HepG2 (cell line): ENCODE results near the gene SEBOX. TPM values are rescaled to one million over a fixed set of nuclear protein-coding genes. Genes with fewer than 3 reads are reported as not detected.

Experiments used
- CHCHD3 ChIP-seq: sonication (generic); formaldehyde crosslinking; IDR thresholded peaks from 2 replicates; pipeline ENCODE4 v1.8.0; 2022; ENCODE audit warnings: mild to moderate bottlenecking, missing genetic modification reagents, moderate library complexity
- CHD4 ChIP-seq: fragments of 200-600 bp; sonication (generic); IDR thresholded peaks from 2 replicates; pipeline ENCODE4 v1.7.0; 2017; ENCODE audit warnings: mild to moderate bottlenecking, low read length, borderline replicate concordance
- GTF2F1 ChIP-seq: fragments of 150-350 bp; IDR thresholded peaks from 2 replicates; pipeline ENCODE4 v1.6.1; 2014; ENCODE audit warnings: low read length
- HNRNPL ChIP-seq: fragments of 200-400 bp; formaldehyde crosslinking; IDR thresholded peaks from 2 replicates; pipeline ENCODE4 v1.6.1; 2017; ENCODE audit warnings: mild to moderate bottlenecking, low read depth, low read length
- IRX3 ChIP-seq: sonication (generic); formaldehyde crosslinking; IDR thresholded peaks from 2 replicates; pipeline ENCODE4 v1.8.1; 2023; ENCODE audit warnings: mild to moderate bottlenecking, low read depth, missing genetic modification reagents, borderline replicate concordance
- MEIS1 ChIP-seq: sonication (generic); formaldehyde crosslinking; IDR thresholded peaks from 2 replicates; pipeline ENCODE4 v1.9.0; 2021; ENCODE audit warnings: mild to moderate bottlenecking, missing genetic modification reagents, moderate library complexity, borderline replicate concordance
- RBFOX2 ChIP-seq: fragments of 200-400 bp; formaldehyde crosslinking; IDR thresholded peaks from 2 replicates; pipeline ENCODE4 v1.6.1; 2017; ENCODE audit warnings: low read depth, mild to moderate bottlenecking, low read length
- SRSF1 ChIP-seq: fragments of 200-400 bp; formaldehyde crosslinking; optimal IDR thresholded peaks from 2 replicates; pipeline ENCODE3; 2017; ENCODE audit warnings: mild to moderate bottlenecking, low read depth, low read length, moderate library complexity
- ZNF33A ChIP-seq: sonication (generic); formaldehyde crosslinking; IDR thresholded peaks from 2 replicates; pipeline ENCODE4 v1.5.1; 2020; ENCODE audit warnings: missing genetic modification reagents, mild to moderate bottlenecking, moderate library complexity, borderline replicate concordance
- ZNF790 ChIP-seq: sonication (generic); formaldehyde crosslinking; IDR thresholded peaks from 2 replicates; pipeline ENCODE4 v1.8.0; 2022; ENCODE audit warnings: missing genetic modification reagents, mild to moderate bottlenecking, borderline replicate concordance
- polyA plus RNA-seq, 8 experiments: library from polyadenylated mRNA; depleted of rRNA in 3 of 8; stranded (reverse) in 7 of 8; unstranded in 1 of 8; fragments of >200 nt; fragmentation: Illumina TruSeq in 4 of 8; extraction: Trizol in 4 of 8; gene quantifications; 2 replicates each; pipeline versions ENCODE4 v1.2.1 to v1.2.3, GENCODE V29; 2011 to 2016; ENCODE audit warnings: low read depth in 4 of 8, missing spikeins in 1 of 8, mixed read lengths in 1 of 8; ENCODE audit not compliant: insufficient read depth in 1 of 8
- total RNA-seq, 5 experiments: library from RNA; depleted of rRNA; stranded (reverse); fragments of >200 nt; fragmentation: Illumina TruSeq; extraction: Trizol; gene quantifications; 2 replicates each; pipeline ENCODE4 v1.2.3, GENCODE V29; 2016; ENCODE audit warnings: low read depth in 1 of 5
- TF ChIP-seq, protein P1 (sequence below): sonication (generic); formaldehyde crosslinking; IDR thresholded peaks from 2 replicates; pipeline ENCODE4 v1.5.1; 2020; ENCODE audit warnings: mild to moderate bottlenecking, missing genetic modification reagents, borderline replicate concordance
- TF ChIP-seq, protein P2 (sequence below): sonication (generic); formaldehyde crosslinking; IDR thresholded peaks from 2 replicates; pipeline ENCODE4 v1.4.0; 2020; ENCODE audit warnings: missing genetic modification reagents
- TF ChIP-seq, protein P3 (sequence below): sonication (generic); formaldehyde crosslinking; IDR thresholded peaks from 2 replicates; pipeline ENCODE4 v1.5.1; 2020; ENCODE audit warnings: mild to moderate bottlenecking, missing genetic modification reagents, moderate library complexity
- TF ChIP-seq, protein P4 (sequence below): IDR thresholded peaks from 2 replicates; pipeline ENCODE4 v1.6.1; 2016; ENCODE audit warnings: mild to moderate bottlenecking

The SEBOX gene
- total and polyA plus RNA-seq, 2 of the 13 experiments (the other 11 are each of a cell fraction or from before 2014, with no cell fraction given): not detected

DNA sequence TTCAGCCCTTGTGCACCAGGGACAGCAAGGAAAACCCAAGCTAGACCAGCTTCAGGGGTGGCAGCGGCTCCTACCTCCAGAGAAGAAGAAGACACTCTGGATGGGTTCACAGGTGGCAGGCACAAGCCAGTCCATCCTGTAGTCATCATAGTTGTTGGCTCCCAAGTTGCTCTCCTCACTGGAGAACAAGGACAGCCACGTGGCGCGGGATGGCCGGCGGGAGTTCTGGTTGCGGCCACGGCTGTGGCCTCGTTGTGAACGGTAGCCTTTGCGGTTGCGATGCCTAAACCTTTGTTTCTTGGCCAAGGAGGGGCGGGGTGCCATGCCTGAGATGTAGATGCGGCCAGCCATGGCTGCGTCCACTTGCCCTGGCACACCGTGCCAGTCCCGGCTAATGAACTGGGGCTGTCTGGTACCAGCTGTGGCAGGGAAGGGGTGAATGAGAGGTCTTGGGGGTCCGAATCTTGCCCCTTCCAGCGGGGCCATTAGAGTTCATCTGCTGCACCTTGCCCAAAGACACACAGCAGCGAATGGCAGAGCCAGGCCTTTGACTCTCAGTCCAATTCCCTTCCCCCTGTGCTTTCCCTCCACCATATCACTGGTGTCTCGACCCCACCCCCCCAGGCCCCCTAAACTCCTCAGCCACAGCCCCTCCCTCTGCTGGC is 2.8 kb upstream of the SEBOX start (continued):
- TF ChIP-seq, protein P1, sequence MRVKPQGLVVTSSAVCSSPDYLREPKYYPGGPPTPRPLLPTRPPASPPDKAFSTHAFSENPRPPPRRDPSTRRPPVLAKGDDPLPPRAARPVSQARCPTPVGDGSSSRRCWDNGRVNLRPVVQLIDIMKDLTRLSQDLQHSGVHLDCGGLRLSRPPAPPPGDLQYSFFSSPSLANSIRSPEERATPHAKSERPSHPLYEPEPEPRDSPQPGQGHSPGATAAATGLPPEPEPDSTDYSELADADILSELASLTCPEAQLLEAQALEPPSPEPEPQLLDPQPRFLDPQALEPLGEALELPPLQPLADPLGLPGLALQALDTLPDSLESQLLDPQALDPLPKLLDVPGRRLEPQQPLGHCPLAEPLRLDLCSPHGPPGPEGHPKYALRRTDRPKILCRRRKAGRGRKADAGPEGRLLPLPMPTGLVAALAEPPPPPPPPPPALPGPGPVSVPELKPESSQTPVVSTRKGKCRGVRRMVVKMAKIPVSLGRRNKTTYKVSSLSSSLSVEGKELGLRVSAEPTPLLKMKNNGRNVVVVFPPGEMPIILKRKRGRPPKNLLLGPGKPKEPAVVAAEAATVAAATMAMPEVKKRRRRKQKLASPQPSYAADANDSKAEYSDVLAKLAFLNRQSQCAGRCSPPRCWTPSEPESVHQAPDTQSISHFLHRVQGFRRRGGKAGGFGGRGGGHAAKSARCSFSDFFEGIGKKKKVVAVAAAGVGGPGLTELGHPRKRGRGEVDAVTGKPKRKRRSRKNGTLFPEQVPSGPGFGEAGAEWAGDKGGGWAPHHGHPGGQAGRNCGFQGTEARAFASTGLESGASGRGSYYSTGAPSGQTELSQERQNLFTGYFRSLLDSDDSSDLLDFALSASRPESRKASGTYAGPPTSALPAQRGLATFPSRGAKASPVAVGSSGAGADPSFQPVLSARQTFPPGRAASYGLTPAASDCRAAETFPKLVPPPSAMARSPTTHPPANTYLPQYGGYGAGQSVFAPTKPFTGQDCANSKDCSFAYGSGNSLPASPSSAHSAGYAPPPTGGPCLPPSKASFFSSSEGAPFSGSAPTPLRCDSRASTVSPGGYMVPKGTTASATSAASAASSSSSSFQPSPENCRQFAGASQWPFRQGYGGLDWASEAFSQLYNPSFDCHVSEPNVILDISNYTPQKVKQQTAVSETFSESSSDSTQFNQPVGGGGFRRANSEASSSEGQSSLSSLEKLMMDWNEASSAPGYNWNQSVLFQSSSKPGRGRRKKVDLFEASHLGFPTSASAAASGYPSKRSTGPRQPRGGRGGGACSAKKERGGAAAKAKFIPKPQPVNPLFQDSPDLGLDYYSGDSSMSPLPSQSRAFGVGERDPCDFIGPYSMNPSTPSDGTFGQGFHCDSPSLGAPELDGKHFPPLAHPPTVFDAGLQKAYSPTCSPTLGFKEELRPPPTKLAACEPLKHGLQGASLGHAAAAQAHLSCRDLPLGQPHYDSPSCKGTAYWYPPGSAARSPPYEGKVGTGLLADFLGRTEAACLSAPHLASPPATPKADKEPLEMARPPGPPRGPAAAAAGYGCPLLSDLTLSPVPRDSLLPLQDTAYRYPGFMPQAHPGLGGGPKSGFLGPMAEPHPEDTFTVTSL (CRISPR knock-in tag): 0 out of 2 replicates have a peak, but pooled peaks have one; percentile 4
- TF ChIP-seq ZNF790 (CRISPR knock-in tag) (no peak), RBFOX2 (peak; percentile 58), SRSF1 (peak; percentile 10), CHD4 (0 out of 2 replicates have a peak, but pooled peaks have one; percentile 9), HNRNPL (peak; percentile 61; the same call in 1 of the 2 replicates), GTF2F1 (no peak), ZNF33A (CRISPR knock-in tag) (no peak), IRX3 (CRISPR knock-in tag) (0 out of 2 replicates have a peak, but pooled peaks have one; percentile 19), MEIS1 (CRISPR knock-in tag) (0 out of 2 replicates have a peak, but pooled peaks have one; percentile 33), CHCHD3 (CRISPR knock-in tag) (0 out of 2 replicates have a peak, but pooled peaks have one; percentile 74)
- TF ChIP-seq, protein P2, sequence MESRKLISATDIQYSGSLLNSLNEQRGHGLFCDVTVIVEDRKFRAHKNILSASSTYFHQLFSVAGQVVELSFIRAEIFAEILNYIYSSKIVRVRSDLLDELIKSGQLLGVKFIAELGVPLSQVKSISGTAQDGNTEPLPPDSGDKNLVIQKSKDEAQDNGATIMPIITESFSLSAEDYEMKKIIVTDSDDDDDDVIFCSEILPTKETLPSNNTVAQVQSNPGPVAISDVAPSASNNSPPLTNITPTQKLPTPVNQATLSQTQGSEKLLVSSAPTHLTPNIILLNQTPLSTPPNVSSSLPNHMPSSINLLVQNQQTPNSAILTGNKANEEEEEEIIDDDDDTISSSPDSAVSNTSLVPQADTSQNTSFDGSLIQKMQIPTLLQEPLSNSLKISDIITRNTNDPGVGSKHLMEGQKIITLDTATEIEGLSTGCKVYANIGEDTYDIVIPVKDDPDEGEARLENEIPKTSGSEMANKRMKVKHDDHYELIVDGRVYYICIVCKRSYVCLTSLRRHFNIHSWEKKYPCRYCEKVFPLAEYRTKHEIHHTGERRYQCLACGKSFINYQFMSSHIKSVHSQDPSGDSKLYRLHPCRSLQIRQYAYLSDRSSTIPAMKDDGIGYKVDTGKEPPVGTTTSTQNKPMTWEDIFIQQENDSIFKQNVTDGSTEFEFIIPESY (CRISPR knock-in tag): peak; percentile 64; the same call in 1 of the 2 replicates
- TF ChIP-seq, protein P3, sequence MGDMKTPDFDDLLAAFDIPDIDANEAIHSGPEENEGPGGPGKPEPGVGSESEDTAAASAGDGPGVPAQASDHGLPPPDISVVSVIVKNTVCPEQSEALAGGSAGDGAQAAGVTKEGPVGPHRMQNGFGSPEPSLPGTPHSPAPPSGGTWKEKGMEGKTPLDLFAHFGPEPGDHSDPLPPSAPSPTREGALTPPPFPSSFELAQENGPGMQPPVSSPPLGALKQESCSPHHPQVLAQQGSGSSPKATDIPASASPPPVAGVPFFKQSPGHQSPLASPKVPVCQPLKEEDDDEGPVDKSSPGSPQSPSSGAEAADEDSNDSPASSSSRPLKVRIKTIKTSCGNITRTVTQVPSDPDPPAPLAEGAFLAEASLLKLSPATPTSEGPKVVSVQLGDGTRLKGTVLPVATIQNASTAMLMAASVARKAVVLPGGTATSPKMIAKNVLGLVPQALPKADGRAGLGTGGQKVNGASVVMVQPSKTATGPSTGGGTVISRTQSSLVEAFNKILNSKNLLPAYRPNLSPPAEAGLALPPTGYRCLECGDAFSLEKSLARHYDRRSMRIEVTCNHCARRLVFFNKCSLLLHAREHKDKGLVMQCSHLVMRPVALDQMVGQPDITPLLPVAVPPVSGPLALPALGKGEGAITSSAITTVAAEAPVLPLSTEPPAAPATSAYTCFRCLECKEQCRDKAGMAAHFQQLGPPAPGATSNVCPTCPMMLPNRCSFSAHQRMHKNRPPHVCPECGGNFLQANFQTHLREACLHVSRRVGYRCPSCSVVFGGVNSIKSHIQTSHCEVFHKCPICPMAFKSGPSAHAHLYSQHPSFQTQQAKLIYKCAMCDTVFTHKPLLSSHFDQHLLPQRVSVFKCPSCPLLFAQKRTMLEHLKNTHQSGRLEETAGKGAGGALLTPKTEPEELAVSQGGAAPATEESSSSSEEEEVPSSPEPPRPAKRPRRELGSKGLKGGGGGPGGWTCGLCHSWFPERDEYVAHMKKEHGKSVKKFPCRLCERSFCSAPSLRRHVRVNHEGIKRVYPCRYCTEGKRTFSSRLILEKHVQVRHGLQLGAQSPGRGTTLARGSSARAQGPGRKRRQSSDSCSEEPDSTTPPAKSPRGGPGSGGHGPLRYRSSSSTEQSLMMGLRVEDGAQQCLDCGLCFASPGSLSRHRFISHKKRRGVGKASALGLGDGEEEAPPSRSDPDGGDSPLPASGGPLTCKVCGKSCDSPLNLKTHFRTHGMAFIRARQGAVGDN: no peak; the same call in 1 of the 2 replicates
- TF ChIP-seq, protein P4, sequence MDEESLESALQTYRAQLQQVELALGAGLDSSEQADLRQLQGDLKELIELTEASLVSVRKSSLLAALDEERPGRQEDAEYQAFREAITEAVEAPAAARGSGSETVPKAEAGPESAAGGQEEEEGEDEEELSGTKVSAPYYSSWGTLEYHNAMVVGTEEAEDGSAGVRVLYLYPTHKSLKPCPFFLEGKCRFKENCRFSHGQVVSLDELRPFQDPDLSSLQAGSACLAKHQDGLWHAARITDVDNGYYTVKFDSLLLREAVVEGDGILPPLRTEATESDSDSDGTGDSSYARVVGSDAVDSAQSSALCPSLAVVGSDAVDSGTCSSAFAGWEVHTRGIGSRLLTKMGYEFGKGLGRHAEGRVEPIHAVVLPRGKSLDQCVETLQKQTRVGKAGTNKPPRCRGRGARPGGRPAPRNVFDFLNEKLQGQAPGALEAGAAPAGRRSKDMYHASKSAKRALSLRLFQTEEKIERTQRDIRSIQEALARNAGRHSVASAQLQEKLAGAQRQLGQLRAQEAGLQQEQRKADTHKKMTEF (CRISPR knock-in tag): no peak
